ENCODE results near the gene RAD51C. TPM values are rescaled to one million over a fixed set of nuclear protein-coding genes. Genes with fewer than 3 reads are reported as not detected.

Gene RAD51C
- total and polyA plus RNA-seq, 9 of the 15 experiments (the other 6 are each of a cell fraction or from before 2014, with no cell fraction given), result 93.9 to 341 (median 135) TPM

DNA sequence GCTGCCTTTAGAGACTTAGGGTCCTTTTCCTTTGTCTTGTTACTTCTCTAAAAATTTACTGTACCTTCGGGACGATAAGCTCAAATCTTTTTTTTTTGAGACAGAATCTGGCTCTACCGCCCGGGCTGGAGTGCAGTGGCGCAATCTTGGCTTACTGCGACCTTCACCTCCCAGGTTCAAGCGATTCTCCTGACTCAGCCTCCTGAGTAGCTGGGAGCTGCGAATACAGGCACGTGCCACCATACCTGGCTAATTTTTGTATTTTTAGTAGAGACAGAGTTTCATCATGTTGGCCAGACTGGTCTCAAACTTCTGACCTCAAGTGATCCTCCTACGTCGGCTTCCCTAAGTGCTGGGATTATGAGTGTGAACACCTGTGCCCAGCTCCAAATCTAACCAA is 7.4 kb downstream of the RAD51C start:
- intact Hi-C loops (cut with micrococcal nuclease), result no loop called here
- Histone ChIP-seq H4K20me1 (replicated peaks; ENCODE audit: control insufficient read depth, insufficient read depth, low read length) (no peaks in the 10 kb centered on the region), H3K36me3 (ENCODE audit: control insufficient read depth, insufficient read depth, low read length) (peaks cover 43% of the 10 kb centered on the region), H3K9me1 (ENCODE audit: control insufficient read depth, insufficient read depth, low read length) (no peaks in the 10 kb centered on the region), H3K27ac (ENCODE audit: extremely low read depth, low read depth, low read length) (no peak overlapping the region), H3K79me2 (ENCODE audit: control insufficient read depth, insufficient read depth, low read length) (peaks cover 8% of the 10 kb centered on the region), H2AFZ (ENCODE audit: low read depth, low read length) (no peak overlapping the region), H3K4me2 (ENCODE audit: insufficient read depth, low read length) (no peak overlapping the region), H3K27me3 (ENCODE audit: control insufficient read depth in 2 of 2, insufficient read depth in 2 of 2, low read length in 2 of 2) (no peaks in the 10 kb centered on the region), H3K4me3 (no peak overlapping the region), H3K4me1 (replicated peaks in 1 of 2; ENCODE audit: control insufficient read depth in 2 of 2, insufficient read depth in 2 of 2, low read length in 2 of 2) (no peaks in the 10 kb centered on the region; a peak in 1 of 5 replicates), H3K9ac (ENCODE audit: insufficient read depth in 1 of 2, low read depth in 2 of 2, low read length in 2 of 2) (no peak overlapping the region), H3K9me3 (replicated peaks; ENCODE audit: control insufficient read depth, insufficient read depth, low read depth, low read length) (no peaks in the 10 kb centered on the region)
- DNase-seq (ENCODE audit: extremely low read depth in 1 of 4, low spot score in 3 of 4) (no peak), ATAC-seq (no peak), FAIRE-seq (no peak)
- no TSS peak for BruUV-seq (replicated peaks)
- POLR2A ChIA-PET, result interaction anchor here (0.7 to 1.3 kb wide), 5 partner anchors 10 to 245 kb away, joined by 3 to 7 read pairs (median 5); no protein-coding TSS in a partner anchor
- 92% methylated on average over 11 of the region's 11 CpGs for WGBS (ENCODE audit: insufficient coverage, low coverage, missing lambda C conversion rate)
- TF ChIP-seq EWSR1 (IDR thresholded peaks at IDR 0.05; ENCODE audit: borderline replicate concordance, low read depth, partially characterized antibody), result peak; percentile 44
- TF ChIP-seq, protein P1, sequence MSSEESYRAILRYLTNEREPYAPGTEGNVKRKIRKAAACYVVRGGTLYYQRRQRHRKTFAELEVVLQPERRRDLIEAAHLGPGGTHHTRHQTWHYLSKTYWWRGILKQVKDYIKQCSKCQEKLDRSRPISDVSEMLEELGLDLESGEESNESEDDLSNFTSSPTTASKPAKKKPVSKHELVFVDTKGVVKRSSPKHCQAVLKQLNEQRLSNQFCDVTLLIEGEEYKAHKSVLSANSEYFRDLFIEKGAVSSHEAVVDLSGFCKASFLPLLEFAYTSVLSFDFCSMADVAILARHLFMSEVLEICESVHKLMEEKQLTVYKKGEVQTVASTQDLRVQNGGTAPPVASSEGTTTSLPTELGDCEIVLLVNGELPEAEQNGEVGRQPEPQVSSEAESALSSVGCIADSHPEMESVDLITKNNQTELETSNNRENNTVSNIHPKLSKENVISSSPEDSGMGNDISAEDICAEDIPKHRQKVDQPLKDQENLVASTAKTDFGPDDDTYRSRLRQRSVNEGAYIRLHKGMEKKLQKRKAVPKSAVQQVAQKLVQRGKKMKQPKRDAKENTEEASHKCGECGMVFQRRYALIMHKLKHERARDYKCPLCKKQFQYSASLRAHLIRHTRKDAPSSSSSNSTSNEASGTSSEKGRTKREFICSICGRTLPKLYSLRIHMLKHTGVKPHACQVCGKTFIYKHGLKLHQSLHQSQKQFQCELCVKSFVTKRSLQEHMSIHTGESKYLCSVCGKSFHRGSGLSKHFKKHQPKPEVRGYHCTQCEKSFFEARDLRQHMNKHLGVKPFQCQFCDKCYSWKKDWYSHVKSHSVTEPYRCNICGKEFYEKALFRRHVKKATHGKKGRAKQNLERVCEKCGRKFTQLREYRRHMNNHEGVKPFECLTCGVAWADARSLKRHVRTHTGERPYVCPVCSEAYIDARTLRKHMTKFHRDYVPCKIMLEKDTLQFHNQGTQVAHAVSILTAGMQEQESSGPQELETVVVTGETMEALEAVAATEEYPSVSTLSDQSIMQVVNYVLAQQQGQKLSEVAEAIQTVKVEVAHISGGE (CRISPR knock-in tag; IDR thresholded peaks at IDR 0.05), result peak in 1 of 3 experiments; percentile 30; a peak in 1 of 6 replicates
- no peak for TF ChIP-seq EGR1 (conservative IDR thresholded peaks at IDR 0.05)
- CTCF ChIA-PET (ENCODE audit: low intra/inter-chr PET ratio), result no interaction called here
- in situ Hi-C loops (cut with MboI), result no loop called here

Data from K562 (cell line).